H9 (cell line): ENCODE data around the gene EDN3. TPM values are rescaled to one million over a fixed set of nuclear protein-coding genes. Genes with fewer than 3 reads are reported as not detected.

Experiments used
- DNase-seq: peaks from one replicate; pipeline ENCODE4 v3.0.0-alpha.2; 2017
- H2AFZ ChIP-seq: one replicate; pipeline ENCODE4 v1.6.1; 2013; ENCODE audit warnings: mild to moderate bottlenecking, low read length, control low read depth, moderate library complexity
- H2AK5ac ChIP-seq: 2 replicates; pipeline ENCODE4 v1.6.1; 2013; ENCODE audit warnings: low read length, control low read depth, mixed read lengths; ENCODE audit not compliant: insufficient read length
- H2BK120ac ChIP-seq: one replicate; pipeline ENCODE4 v1.6.1; 2013; ENCODE audit warnings: low read depth, mild to moderate bottlenecking, low read length, control low read depth, inconsistent platforms; ENCODE audit not compliant: poor library complexity, severe bottlenecking
- H2BK12ac ChIP-seq: 2 replicates; pipeline ENCODE4 v1.6.1; 2013; ENCODE audit warnings: low read length, control low read depth, mixed read lengths, low read depth; ENCODE audit not compliant: insufficient read length
- H2BK15ac ChIP-seq: 2 replicates; pipeline ENCODE4 v1.6.1; 2013; ENCODE audit warnings: low read depth, low read length, control low read depth
- H2BK20ac ChIP-seq: one replicate; pipeline ENCODE4 v1.6.1; 2013; ENCODE audit warnings: low read depth, mild to moderate bottlenecking, low read length, control low read depth, inconsistent platforms; ENCODE audit not compliant: poor library complexity, severe bottlenecking
- H2BK5ac ChIP-seq: 2 replicates; pipeline ENCODE4 v1.6.1; 2013; ENCODE audit warnings: low read length, control low read depth, mixed read lengths; ENCODE audit not compliant: insufficient read length
- H3K14ac ChIP-seq: 2 replicates; pipeline ENCODE4 v1.6.1; 2013; ENCODE audit warnings: low read length, control low read depth; ENCODE audit not compliant: insufficient read depth
- H3K18ac ChIP-seq: 2 replicates; pipeline ENCODE4 v1.6.1; 2013; ENCODE audit warnings: low read depth, mild to moderate bottlenecking, mixed read lengths, low read length, control low read depth; ENCODE audit not compliant: insufficient read length
- H3K23ac ChIP-seq: 2 replicates; pipeline ENCODE4 v1.6.1; 2013; ENCODE audit warnings: low read length, control low read depth, mixed read lengths, low read depth; ENCODE audit not compliant: insufficient read length
- H3K23me2 ChIP-seq: 2 replicates; pipeline ENCODE4 v1.6.1; 2013; ENCODE audit warnings: low read depth, mild to moderate bottlenecking, mixed read lengths, low read length, control low read depth; ENCODE audit not compliant: insufficient read length, poor library complexity, severe bottlenecking
- H3K27ac ChIP-seq: 2 replicates; pipeline ENCODE4 v1.5.1; 2013; ENCODE audit warnings: low read length, control low read depth, mixed read lengths, low read depth; ENCODE audit not compliant: insufficient read length
- H3K27me3 ChIP-seq: 2 replicates; pipeline ENCODE4 v1.6.1; 2013; ENCODE audit warnings: low read length, control low read depth, inconsistent platforms; ENCODE audit not compliant: insufficient read depth
- H3K4ac ChIP-seq: 2 replicates; pipeline ENCODE4 v1.6.1; 2013; ENCODE audit warnings: low read depth, mild to moderate bottlenecking, control low read depth, inconsistent platforms, low read length, moderate library complexity
- H3K4me1 ChIP-seq: 2 replicates; pipeline ENCODE4 v1.6.1; 2013; ENCODE audit warnings: low read length, control low read depth, inconsistent platforms; ENCODE audit not compliant: insufficient read depth
- H3K4me2 ChIP-seq: 2 replicates; pipeline ENCODE4 v1.6.1; 2013; ENCODE audit warnings: low read length, control low read depth, mixed read lengths; ENCODE audit not compliant: insufficient read length, insufficient read depth
- H3K56ac ChIP-seq: 2 replicates; pipeline ENCODE4 v1.6.1; 2013; ENCODE audit warnings: low read depth, mild to moderate bottlenecking, mixed read lengths, low read length, control low read depth; ENCODE audit not compliant: insufficient read length
- H3K79me1 ChIP-seq: 2 replicates; pipeline ENCODE4 v1.6.1; 2013; ENCODE audit warnings: low read depth, mild to moderate bottlenecking, moderate library complexity, low read length, control low read depth, inconsistent platforms; ENCODE audit not compliant: insufficient read depth, poor library complexity, severe bottlenecking
- H3K79me2 ChIP-seq: 2 replicates; pipeline ENCODE4 v1.6.1; 2013; ENCODE audit warnings: low read length, control low read depth, inconsistent platforms; ENCODE audit not compliant: insufficient read depth
- H3K9ac ChIP-seq: 2 replicates; pipeline ENCODE4 v1.6.1; 2013; ENCODE audit warnings: low read length, control low read depth, mixed read lengths; ENCODE audit not compliant: insufficient read length; ENCODE audit errors: extremely low read depth
- H3K9me3 ChIP-seq: one replicate; pipeline ENCODE4 v1.6.1; 2013; ENCODE audit warnings: low read depth, low read length, inconsistent platforms; ENCODE audit not compliant: control insufficient read depth
- H3T11ph ChIP-seq: one replicate; pipeline ENCODE4 v1.6.1; 2013; ENCODE audit warnings: mild to moderate bottlenecking, low read length, control low read depth, inconsistent platforms
- H4K20me1 ChIP-seq: one replicate; pipeline ENCODE4 v1.6.1; 2013; ENCODE audit not compliant: control insufficient read depth, insufficient read length, insufficient read depth
- H4K5ac ChIP-seq: 2 replicates; pipeline ENCODE4 v1.6.1; 2013; ENCODE audit warnings: low read depth, mild to moderate bottlenecking, mixed read lengths, low read length, control low read depth; ENCODE audit not compliant: insufficient read length
- H4K8ac ChIP-seq: replicated peaks from 2 replicates; pipeline ENCODE4 v1.6.1; 2013; ENCODE audit warnings: low read length, control low read depth, mixed read lengths, low read depth; ENCODE audit not compliant: insufficient read length
- H4K91ac ChIP-seq: 2 replicates; pipeline ENCODE4 v1.6.1; 2013; ENCODE audit warnings: low read depth, mild to moderate bottlenecking, moderate library complexity, mixed read lengths, low read length, control low read depth; ENCODE audit not compliant: insufficient read length
- H3K27ac Mint-ChIP-seq, 3 experiments: 2 replicates in 2 of 3; 3 replicates in 1 of 3; pipeline ENCODE4 v1.8.0; 2020 to 2021; ENCODE audit warnings: mixed read lengths in 3 of 3, mild to moderate bottlenecking in 1 of 3, moderate library complexity in 1 of 3
- H3K27me3 Mint-ChIP-seq: 2 replicates; pipeline ENCODE4 v1.8.0; 2021; ENCODE audit warnings: low read depth, mild to moderate bottlenecking, moderate library complexity, mixed read lengths
- H3K36me3 Mint-ChIP-seq, 3 experiments: 2 replicates in 2 of 3; 3 replicates in 1 of 3; pipeline ENCODE4 v1.8.0; 2020 to 2021; ENCODE audit warnings: low read depth in 3 of 3, mixed read lengths in 3 of 3; ENCODE audit not compliant: insufficient read depth in 1 of 3
- H3K4me1 Mint-ChIP-seq, 2 experiments: 2 replicates each; pipeline ENCODE4 v1.8.0; 2020; ENCODE audit warnings: mixed read lengths in 2 of 2
- H3K4me3 Mint-ChIP-seq, 2 experiments: 2 replicates in 1 of 2; 3 replicates in 1 of 2; pipeline ENCODE4 v1.8.0; 2020 to 2021; ENCODE audit warnings: mild to moderate bottlenecking in 2 of 2, mixed read lengths in 2 of 2, moderate library complexity in 1 of 2
- H3K9me3 Mint-ChIP-seq, 2 experiments: 2 replicates in 1 of 2; 3 replicates in 1 of 2; pipeline ENCODE4 v1.8.0; 2020; ENCODE audit warnings: mild to moderate bottlenecking in 2 of 2, mixed read lengths in 2 of 2, moderate library complexity in 1 of 2
- CTCF ChIP-seq: fragments of 200-600 bp; sonication (generic); conservative IDR thresholded peaks from 3 replicates; pipeline ENCODE4 v1.8.0; 2021; ENCODE audit warnings: antibody characterized with exemption, mild to moderate bottlenecking
- WGBS: extraction: QIAGEN DNeasy Blood & Tissue Kit; methylation state at CpG from one replicate; pipeline ENCODE4 v1.1.7; 2013; ENCODE audit warnings: missing lambda C conversion rate, low lambda C conversion rate, mixed read lengths; ENCODE audit not compliant: insufficient read length; ENCODE audit errors: extremely low coverage; 5-methylcytosine and 5-hydroxymethylcytosine counted together
- total RNA-seq: library from RNA; stranded (reverse); gene quantifications from 2 replicates; pipeline ENCODE4 v1.2.1, GENCODE V29; 2021

The EDN3 gene
- total RNA-seq, 1 experiment from 2014 or later = 0.20 TPM

DNA sequence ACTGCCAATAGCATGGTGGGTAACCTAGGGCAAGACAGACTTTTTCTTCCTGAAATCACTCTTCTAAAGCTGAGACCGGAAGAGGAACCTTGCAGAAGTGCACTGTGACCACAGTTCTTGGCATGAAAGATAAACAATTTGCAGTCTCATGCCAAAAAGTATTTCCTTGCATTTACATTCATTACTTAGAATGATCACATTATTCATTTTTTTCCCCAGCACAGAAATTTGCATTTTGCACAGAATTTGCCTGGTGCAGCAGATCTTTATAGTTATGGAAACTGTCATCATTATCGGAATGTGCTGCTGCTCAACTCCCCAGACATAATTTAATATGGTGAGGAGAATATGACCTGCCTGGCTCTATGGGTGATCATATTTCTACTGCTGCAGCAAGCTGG, 42.2 kb upstream of the EDN3 start:
- Mint-ChIP-seq H3K9me3 (no peaks in the 10 kb centered on the region), H3K36me3 (no peaks in the 10 kb centered on the region), H3K4me3 (no peak overlapping the region), H3K4me1 (peaks cover 4 to 6% of the 10 kb centered on the region in 2 experiments; a peak in 3 of 4 replicates), H3K27ac (no peak overlapping the region), H3K27me3 (peaks cover 66% of the 10 kb centered on the region)
- TF ChIP-seq CTCF = no peak
- no peak overlapping the region for H4K8ac ChIP-seq
- no peak overlapping the region for H3K9ac ChIP-seq
- no peak overlapping the region for H3K23ac ChIP-seq
- no peak overlapping the region for H2BK5ac ChIP-seq
- H3K27ac ChIP-seq = no peak overlapping the region
- H3K4ac ChIP-seq = no peak overlapping the region
- H2BK20ac ChIP-seq = no peak overlapping the region
- no CpG with 5 or more reads among the region's 2 CpGs for WGBS
- no peak overlapping the region for H2BK120ac ChIP-seq
- no peak overlapping the region for H2BK12ac ChIP-seq
- no peak overlapping the region for H3T11ph ChIP-seq
- no peaks in the 10 kb centered on the region for H4K20me1 ChIP-seq
- no peaks in the 10 kb centered on the region for H3K79me1 ChIP-seq
- H3K56ac ChIP-seq = no peak overlapping the region
- H4K5ac ChIP-seq = no peak overlapping the region
- H2AFZ ChIP-seq = no peak overlapping the region
- H3K27me3 ChIP-seq = no peaks in the 10 kb centered on the region
- no peaks in the 10 kb centered on the region for H3K79me2 ChIP-seq
- no peak overlapping the region for H3K14ac ChIP-seq
- H3K4me1 ChIP-seq = no peaks in the 10 kb centered on the region
- no peaks in the 10 kb centered on the region for H3K23me2 ChIP-seq
- no peak overlapping the region for H3K4me2 ChIP-seq
- no peak for DNase-seq
- H3K9me3 ChIP-seq = no peaks in the 10 kb centered on the region
- no peak overlapping the region for H4K91ac ChIP-seq
- no peak overlapping the region for H2AK5ac ChIP-seq
- no peak overlapping the region for H2BK15ac ChIP-seq
- no peak overlapping the region for H3K18ac ChIP-seq
